DND-41 (cell line): ENCODE measurements around the gene ESCO1.

ENCODE experiments used
- ATAC-seq: fragments of 200-7000 bp; cut with Tn5 transposase; 3 replicates; pipeline ENCODE4 v1.9.1; 2021; ENCODE audit warnings: low read depth; ENCODE audit not compliant: insufficient read depth
- DNase-seq: peaks from one replicate; pipeline ENCODE4 v3.0.0-alpha.2; 2020
- H2AFZ ChIP-seq: 2 replicates; pipeline ENCODE4 v1.6.0; 2012; ENCODE audit warnings: low read depth, low read length
- H3K27ac ChIP-seq: 2 replicates; pipeline ENCODE4 v1.5.1; 2012; ENCODE audit warnings: low read length, inconsistent platforms
- H3K27me3 ChIP-seq: fragments of 200-600 bp; sonication (generic); 2 replicates; pipeline ENCODE4 v1.6.0; 2012; ENCODE audit warnings: low read length, mild to moderate bottlenecking, inconsistent platforms; ENCODE audit not compliant: insufficient read depth, poor library complexity
- H3K36me3 ChIP-seq: 2 replicates; pipeline ENCODE4 v1.5.1; 2012; ENCODE audit warnings: low read length, inconsistent platforms; ENCODE audit not compliant: insufficient read depth
- H3K4me1 ChIP-seq: 2 replicates; pipeline ENCODE4 v1.5.1; 2012; ENCODE audit warnings: mild to moderate bottlenecking, low read length; ENCODE audit not compliant: insufficient read depth
- H3K4me2 ChIP-seq: 2 replicates; pipeline ENCODE4 v1.6.0; 2012; ENCODE audit warnings: mild to moderate bottlenecking, moderate library complexity, low read length, inconsistent platforms; ENCODE audit not compliant: insufficient read depth
- H3K4me3 ChIP-seq, 2 experiments: fragments of 200-600 bp in 1 of 2; shearing (Covaris generic) in 1 of 2; 2 replicates each; pipeline ENCODE4 v1.5.1; 2012 to 2016; ENCODE audit warnings: inconsistent platforms in 2 of 2, low read length in 2 of 2, mild to moderate bottlenecking in 2 of 2, low read depth in 1 of 2, moderate library complexity in 1 of 2
- H3K79me2 ChIP-seq: 2 replicates; pipeline ENCODE4 v1.6.0; 2012; ENCODE audit warnings: low read length, inconsistent platforms; ENCODE audit not compliant: insufficient read depth
- H3K9ac ChIP-seq: 2 replicates; pipeline ENCODE4 v1.6.0; 2012; ENCODE audit warnings: low read depth, mild to moderate bottlenecking, inconsistent platforms, low read length, moderate library complexity
- H3K9me3 ChIP-seq: 2 replicates; pipeline ENCODE4 v1.5.1; 2012; ENCODE audit warnings: low read length, moderate library complexity, mild to moderate bottlenecking, inconsistent platforms; ENCODE audit not compliant: insufficient read depth, severe bottlenecking
- H4K20me1 ChIP-seq: 2 replicates; pipeline ENCODE4 v1.6.0; 2012; ENCODE audit warnings: low read length; ENCODE audit not compliant: insufficient read depth
- EZH2 ChIP-seq: IDR thresholded peaks from 3 replicates; pipeline ENCODE4 v1.6.1; 2012; ENCODE audit warnings: borderline replicate concordance, low read depth, mild to moderate bottlenecking, moderate library complexity, low read length, inconsistent platforms; ENCODE audit not compliant: severe bottlenecking
- TF ChIP-seq, protein P1 (sequence below): IDR thresholded peaks from 2 replicates; pipeline ENCODE4 v1.5.1; 2012; ENCODE audit warnings: borderline replicate concordance, low read length, moderate library complexity, mild to moderate bottlenecking; ENCODE audit not compliant: poor library complexity, severe bottlenecking; ENCODE audit errors: extremely low read depth

Gene ESCO1

DNA sequence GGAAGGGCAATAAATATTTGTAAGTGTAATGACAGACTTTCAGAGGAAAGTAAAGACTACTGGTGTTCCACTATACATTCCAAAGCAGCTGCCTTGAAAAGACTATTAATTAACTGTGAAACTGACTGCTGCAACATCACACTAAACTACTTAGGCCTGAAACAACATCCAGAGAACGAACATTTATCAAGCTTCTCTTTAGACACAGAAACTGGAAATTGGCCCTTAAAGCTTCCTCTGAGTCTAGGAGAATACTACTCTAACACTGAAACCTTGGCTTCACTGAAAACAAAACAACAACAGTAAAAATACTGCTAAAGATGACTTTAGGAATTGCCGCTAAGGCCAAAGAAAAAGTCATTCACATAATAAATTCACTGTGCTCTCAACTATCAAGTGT lies 74.6 kb downstream of the ESCO1 start:
- H3K4me3 ChIP-seq, result no peak overlapping the region
- no peak overlapping the region for H3K9ac ChIP-seq
- H3K36me3 ChIP-seq, result peaks cover 47% of the 10 kb centered on the region; the same call in 1 of the 2 replicates
- no peaks in the 10 kb centered on the region for H3K79me2 ChIP-seq
- TF ChIP-seq, protein P1, sequence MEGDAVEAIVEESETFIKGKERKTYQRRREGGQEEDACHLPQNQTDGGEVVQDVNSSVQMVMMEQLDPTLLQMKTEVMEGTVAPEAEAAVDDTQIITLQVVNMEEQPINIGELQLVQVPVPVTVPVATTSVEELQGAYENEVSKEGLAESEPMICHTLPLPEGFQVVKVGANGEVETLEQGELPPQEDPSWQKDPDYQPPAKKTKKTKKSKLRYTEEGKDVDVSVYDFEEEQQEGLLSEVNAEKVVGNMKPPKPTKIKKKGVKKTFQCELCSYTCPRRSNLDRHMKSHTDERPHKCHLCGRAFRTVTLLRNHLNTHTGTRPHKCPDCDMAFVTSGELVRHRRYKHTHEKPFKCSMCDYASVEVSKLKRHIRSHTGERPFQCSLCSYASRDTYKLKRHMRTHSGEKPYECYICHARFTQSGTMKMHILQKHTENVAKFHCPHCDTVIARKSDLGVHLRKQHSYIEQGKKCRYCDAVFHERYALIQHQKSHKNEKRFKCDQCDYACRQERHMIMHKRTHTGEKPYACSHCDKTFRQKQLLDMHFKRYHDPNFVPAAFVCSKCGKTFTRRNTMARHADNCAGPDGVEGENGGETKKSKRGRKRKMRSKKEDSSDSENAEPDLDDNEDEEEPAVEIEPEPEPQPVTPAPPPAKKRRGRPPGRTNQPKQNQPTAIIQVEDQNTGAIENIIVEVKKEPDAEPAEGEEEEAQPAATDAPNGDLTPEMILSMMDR, result no peak
- no peak for TF ChIP-seq EZH2
- no peak overlapping the region for H2AFZ ChIP-seq
- H3K4me2 ChIP-seq, result no peak overlapping the region
- no peak overlapping the region for H3K27ac ChIP-seq
- H4K20me1 ChIP-seq, result no peaks in the 10 kb centered on the region
- no peaks in the 10 kb centered on the region for H3K27me3 ChIP-seq
- ATAC-seq (no peak), DNase-seq (no peak)
- no peaks in the 10 kb centered on the region for H3K4me1 ChIP-seq
- H3K9me3 ChIP-seq, result no peaks in the 10 kb centered on the region

GRCh38 chr18:21522530-21522929 lies 78.0 kb downstream of the ESCO1 start:
- Histone ChIP-seq H3K27me3 (no peaks in the 10 kb centered on the region), H3K9ac (no peak overlapping the region), H3K4me3 (no peak overlapping the region), H3K9me3 (no peaks in the 10 kb centered on the region), H2AFZ (no peak overlapping the region), H3K79me2 (no peaks in the 10 kb centered on the region), H4K20me1 (no peaks in the 10 kb centered on the region), H3K4me1 (no peaks in the 10 kb centered on the region), H3K27ac (no peak overlapping the region), H3K36me3 (peaks cover 19% of the 10 kb centered on the region; the same call in 1 of the 2 replicates), H3K4me2 (no peak overlapping the region)
- ATAC-seq, result no peak
- DNase-seq, result no peak
- TF ChIP-seq, protein P1, result no peak
- no peak for TF ChIP-seq EZH2

- Histone ChIP-seq H3K4me1 (no peaks in the 10 kb centered on the region), H3K27ac (no peak overlapping the region)
- no peak for ATAC-seq
These were observed 86.8 kb downstream of the ESCO1 start for GRCh38 chr18:21513741-21514140.

More at GRCh38 chr18:21513741-21514140, 86.8 kb downstream of the ESCO1 start:
- no peak for DNase-seq
- Histone ChIP-seq H3K9ac (no peak overlapping the region), H3K4me3 (no peak overlapping the region), H3K27me3 (no peaks in the 10 kb centered on the region), H4K20me1 (no peaks in the 10 kb centered on the region), H3K4me2 (no peak overlapping the region), H2AFZ (no peak overlapping the region), H3K9me3 (no peaks in the 10 kb centered on the region), H3K36me3 (no peaks in the 10 kb centered on the region), H3K79me2 (no peaks in the 10 kb centered on the region)
- no peak for TF ChIP-seq EZH2
- TF ChIP-seq, protein P1, result no peak
